Right lobe of liver (tissue), 6 donors: ENCODE data around the gene DPY19L1. TPM values are rescaled to one million over a fixed set of nuclear protein-coding genes. Genes with fewer than 3 reads are reported as not detected.

Source experiments
- ATAC-seq, 4 donors: fragments of 200-7000 bp; cut with Tn5 transposase; one replicate each; pipeline ENCODE4 v1.9.1; 2020; ENCODE audit warnings: mild to moderate bottlenecking in 4 of 4, moderate library complexity in 4 of 4
- DNase-seq, 3 donors: peaks; one replicate each; pipeline ENCODE4 v3.0.0-alpha.2; 2020
- H3K27ac ChIP-seq, 3 donors: fragments of 200-600 bp; one replicate each; pipeline ENCODE4 v1.8.0; 2022
- H3K27me3 ChIP-seq, 2 donors: fragments of 200-600 bp; one replicate each; pipeline ENCODE4 v1.8.0; 2022
- H3K36me3 ChIP-seq, 4 donors: fragments of 200-600 bp; sonication (generic) in 1 of 4; one replicate each; pipeline versions ENCODE4 v1.5.1 to v1.8.0; 2017 to 2022; ENCODE audit warnings: control low read depth in 1 of 4
- H3K4me1 ChIP-seq, 4 donors: fragments of 200-600 bp; sonication (generic) in 1 of 4; one replicate each; pipeline versions ENCODE4 v1.5.1 to v1.8.0; 2017 to 2022; ENCODE audit warnings: control low read depth in 1 of 4
- H3K4me3 ChIP-seq, 3 donors: fragments of 200-600 bp; one replicate each; pipeline ENCODE4 v1.8.0; 2022
- H3K9me3 ChIP-seq, 4 donors: fragments of 200-600 bp; sonication (generic) in 1 of 4; one replicate each; pipeline versions ENCODE4 v1.5.1 to v1.8.0; 2017 to 2022; ENCODE audit warnings: control low read depth in 1 of 4
- POLR2A ChIP-seq: fragments of 450-650 bp; IDR thresholded peaks from one replicate; pipeline ENCODE4 v1.6.1; 2017; ENCODE audit warnings: antibody characterized with exemption, mild to moderate bottlenecking
- WGBS: methylation state at CpG from one replicate; pipeline ENCODE4 v1.1.6; 2018; ENCODE audit warnings: low coverage, low lambda C conversion rate; ENCODE audit not compliant: insufficient coverage; ENCODE audit errors: missing lambda C conversion rate; 5-methylcytosine and 5-hydroxymethylcytosine counted together
- intact Hi-C, 2 donors: fragments of 100-400 bp; cut with DNase I; formaldehyde crosslinking; loops; one replicate each; pipeline versions ENCODE4 v1.11.2 to v1.14.1; 2022
- total RNA-seq, 6 experiments: library from RNA; depleted of rRNA in 2 of 6; stranded (reverse); fragments of >200 nt in 2 of 6; fragmentation: NEBNext Ultra II Directional in 3 of 6; extraction: Animal tissue kit (Norgen Biotek cat#: 25700) in 3 of 6; gene quantifications; one replicate each; pipeline versions ENCODE4 v1.1.0 to v1.2.4, GENCODE V29; 2016 to 2023
- TF ChIP-seq, protein P1 (sequence below), 4 donors: fragments of 200-600 bp in 3 of 4; fragments of 450-650 bp in 1 of 4; IDR thresholded peaks; one replicate each; pipeline versions ENCODE4 v1.5.1 to v1.8.0; 2016 to 2022; ENCODE audit warnings: antibody characterized with exemption in 4 of 4, mild to moderate bottlenecking in 2 of 4
- donor health status: DM: no; HTN: yes; CAD: no.
- donor health status: DM: no; HTN: no; CAD: no.
- donor health status: DM: no; HTN: no; CAD: no.
- donor health status: DM: no; HTN: yes; CAD: no.
- donor health status: DM: no; HTN: yes; CAD: no.

The DPY19L1 gene
- total RNA-seq, 6 experiments from 2014 or later, result 14.2 to 23.4 (median 17.3) TPM

- Histone ChIP-seq H3K27ac (no peak overlapping the region), H3K4me1 (peaks cover 0 to 15% (median 0%) of the 10 kb centered on the region in 4 donors), H3K27me3 (no peaks in the 10 kb centered on the region), H3K36me3 (no peaks in the 10 kb centered on the region), H3K9me3 (no peaks in the 10 kb centered on the region), H3K4me3 (no peak overlapping the region)
- no peak for TF ChIP-seq POLR2A
- TF ChIP-seq, protein P1, sequence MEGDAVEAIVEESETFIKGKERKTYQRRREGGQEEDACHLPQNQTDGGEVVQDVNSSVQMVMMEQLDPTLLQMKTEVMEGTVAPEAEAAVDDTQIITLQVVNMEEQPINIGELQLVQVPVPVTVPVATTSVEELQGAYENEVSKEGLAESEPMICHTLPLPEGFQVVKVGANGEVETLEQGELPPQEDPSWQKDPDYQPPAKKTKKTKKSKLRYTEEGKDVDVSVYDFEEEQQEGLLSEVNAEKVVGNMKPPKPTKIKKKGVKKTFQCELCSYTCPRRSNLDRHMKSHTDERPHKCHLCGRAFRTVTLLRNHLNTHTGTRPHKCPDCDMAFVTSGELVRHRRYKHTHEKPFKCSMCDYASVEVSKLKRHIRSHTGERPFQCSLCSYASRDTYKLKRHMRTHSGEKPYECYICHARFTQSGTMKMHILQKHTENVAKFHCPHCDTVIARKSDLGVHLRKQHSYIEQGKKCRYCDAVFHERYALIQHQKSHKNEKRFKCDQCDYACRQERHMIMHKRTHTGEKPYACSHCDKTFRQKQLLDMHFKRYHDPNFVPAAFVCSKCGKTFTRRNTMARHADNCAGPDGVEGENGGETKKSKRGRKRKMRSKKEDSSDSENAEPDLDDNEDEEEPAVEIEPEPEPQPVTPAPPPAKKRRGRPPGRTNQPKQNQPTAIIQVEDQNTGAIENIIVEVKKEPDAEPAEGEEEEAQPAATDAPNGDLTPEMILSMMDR (IDR thresholded peaks at IDR 0.05), result no peak
- 84% methylated on average over 4 of the region's 5 CpGs for WGBS
- no peak for DNase-seq
- intact Hi-C loops, result loop anchor here in 1 of 2 donors (10.0 kb wide), 1 partner anchor 215 kb away; no protein-coding TSS in a partner anchor
- ATAC-seq, result no peak
Measured at GRCh38 chr7:35039343-35039742, 2.1 kb upstream of the DPY19L1 start.

DNA sequence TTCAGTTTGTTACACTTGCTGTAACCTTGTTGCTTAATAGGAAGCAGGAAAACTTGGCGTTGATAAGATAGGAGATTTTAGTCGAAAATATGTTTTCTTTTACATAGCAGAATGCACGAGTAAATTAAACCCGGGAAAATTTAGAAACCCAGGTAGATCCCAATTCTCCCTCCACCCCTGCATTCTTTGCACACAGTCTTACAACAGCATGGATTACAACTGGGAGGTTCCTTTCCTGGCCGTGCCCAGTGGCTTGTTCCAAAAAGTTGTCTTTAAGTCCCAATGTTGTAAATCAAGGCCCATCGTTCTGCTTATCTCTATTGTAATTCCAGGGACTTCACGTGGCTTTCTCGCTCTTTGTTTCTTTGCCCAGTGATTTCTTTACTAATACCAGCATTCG lies 1.1 kb upstream of the DPY19L1 start:
- Histone ChIP-seq H3K9me3 (no peaks in the 10 kb centered on the region), H3K27me3 (no peaks in the 10 kb centered on the region), H3K4me3 (peak overlapping the region; percentile 53 to 75 (median 68)), H3K27ac (peak overlapping the region; percentile 66 to 68 (median 67)), H3K36me3 (no peaks in the 10 kb centered on the region), H3K4me1 (peaks cover 0 to 15% (median 0%) of the 10 kb centered on the region in 4 donors)
- TF ChIP-seq POLR2A, result no peak
- TF ChIP-seq, protein P1 (IDR thresholded peaks at IDR 0.05), result no peak
- intact Hi-C loops, result loop anchor here in 1 of 2 donors (10.0 kb wide), 1 partner anchor 214 kb away; no protein-coding TSS in a partner anchor
- no peak for DNase-seq
- no peak for ATAC-seq
- 25% methylated on average over 9 of the region's 9 CpGs for WGBS

- 0% methylated on average over 9 of the region's 100 CpGs for WGBS
- H3K27me3 ChIP-seq, result no peaks in the 10 kb centered on the region
- H3K4me3 ChIP-seq, result peak overlapping the region; percentile 53 to 75 (median 68)
- no peaks in the 10 kb centered on the region for H3K36me3 ChIP-seq
- no peak for TF ChIP-seq POLR2A
- TF ChIP-seq, protein P1 (IDR thresholded peaks at IDR 0.05), result peak; percentile 70 to 87 (median 82)
- ATAC-seq (peak; percentile 86 to 95 (median 90)), DNase-seq (peak; percentile 96 to 98 (median 97))
- intact Hi-C loops, result loop anchor here in 1 of 2 donors (10.0 kb wide), 1 partner anchor 213 kb away; no protein-coding TSS in a partner anchor
- H3K27ac ChIP-seq, result peak overlapping the region; percentile 66 to 72 (median 67)
- H3K9me3 ChIP-seq, result no peaks in the 10 kb centered on the region
- H3K4me1 ChIP-seq, result peaks cover 0 to 15% (median 0%) of the 10 kb centered on the region in 4 donors
Measured at GRCh38 chr7:35037526-35038341, 449 bp upstream of the DPY19L1 start.

GRCh38 chr7:35036361-35037171 lies 719 bp downstream of the DPY19L1 start:
- Histone ChIP-seq H3K36me3 (no peaks in the 10 kb centered on the region), H3K27me3 (no peaks in the 10 kb centered on the region), H3K27ac (peak overlapping the region; percentile 52 to 75 (median 72)), H3K4me1 (peaks cover 0 to 15% (median 0%) of the 10 kb centered on the region in 4 donors), H3K9me3 (no peaks in the 10 kb centered on the region), H3K4me3 (peak overlapping the region; percentile 52 to 75 (median 68))
- under 1% methylated on average over 37 of the region's 61 CpGs for WGBS
- intact Hi-C loops, result loop anchor here in 1 of 2 donors (10.0 kb wide), 1 partner anchor 212 kb away; no protein-coding TSS in a partner anchor
- DNase-seq, result peak; percentile 79 to 87 (median 84)
- TF ChIP-seq POLR2A, result peak; percentile 43
- TF ChIP-seq, protein P1 (IDR thresholded peaks at IDR 0.05), result no peak
- ATAC-seq, result peak; percentile 45 to 73 (median 53)
